NCI-H748 (cell line): Measurements from ENCODE around the gene OTUD3.
"Not testable (repeated sequence)": the region's sequence is repeated elsewhere in the genome, so short reads cannot be mapped to it uniquely, and the experiment has no call there.

Source experiments
- DNase-seq: peaks from one replicate; lab custom pipeline; 2025; ENCODE audit not compliant: unreplicated experiment; lab: John Stamatoyannopoulos, UW

The OTUD3 gene

GRCh38 chr1:19882111-19883071 lies at the start of gene OTUD3:
TSS of gene OTUD3 (plus strand) at chr1:19882395. CDS start at chr1:19882514, 119 bp downstream.
- peak; percentile 95 for DNase-seq

GRCh38 chr1:19835578-19835977 lies 46.6 kb upstream of the OTUD3 start:
- DNase-seq = no peak

- DNase-seq = no peak
These were observed 44.3 kb upstream of the OTUD3 start for GRCh38 chr1:19837866-19838265.

GRCh38 chr1:19840228-19840627 lies 42.0 kb upstream of the OTUD3 start:
- no peak for DNase-seq

GRCh38 chr1:19844731-19845495 lies 37.3 kb upstream of the OTUD3 start:
- DNase-seq = no peak

- no peak for DNase-seq
These were observed 36.6 kb upstream of the OTUD3 start for GRCh38 chr1:19845555-19845954.

GRCh38 chr1:19846338-19846737 lies 35.9 kb upstream of the OTUD3 start:
- DNase-seq = no peak

- DNase-seq = not testable (repeated sequence)
These were observed 34.9 kb upstream of the OTUD3 start for GRCh38 chr1:19847334-19847733.

- DNase-seq = not testable (repeated sequence)
These were observed 32.9 kb upstream of the OTUD3 start for GRCh38 chr1:19849307-19849706.

GRCh38 chr1:19850214-19850613 lies 32.0 kb upstream of the OTUD3 start:
- no peak for DNase-seq

GRCh38 chr1:19852036-19852435 lies 30.2 kb upstream of the OTUD3 start:
- no peak for DNase-seq

GRCh38 chr1:19854866-19855265 lies 27.3 kb upstream of the OTUD3 start:
- DNase-seq = no peak

- no peak for DNase-seq
These were observed 23.3 kb upstream of the OTUD3 start for GRCh38 chr1:19858893-19859292.

- DNase-seq = no peak
These were observed 22.3 kb upstream of the OTUD3 start for GRCh38 chr1:19859876-19860275.

- peak; percentile 50 for DNase-seq
These were observed 21.8 kb upstream of the OTUD3 start for GRCh38 chr1:19860418-19860817.

GRCh38 chr1:19861034-19861433 lies 21.2 kb upstream of the OTUD3 start:
- no peak for DNase-seq

- no peak for DNase-seq
These were observed 20.2 kb upstream of the OTUD3 start for GRCh38 chr1:19861842-19862530.

- no peak for DNase-seq
These were observed 19.3 kb upstream of the OTUD3 start for GRCh38 chr1:19862944-19863343.

GRCh38 chr1:19864570-19865160 lies 17.5 kb upstream of the OTUD3 start:
- DNase-seq = no peak

- DNase-seq = no peak
These were observed 16.2 kb upstream of the OTUD3 start for GRCh38 chr1:19866029-19866428.

GRCh38 chr1:19866758-19867157 lies 15.4 kb upstream of the OTUD3 start:
- peak; percentile 66 for DNase-seq
